ENCODE data around the gene HPGDS.

HPGDS gene

GRCh38 chr4:94345969-94346368, 3.3 kb upstream of the HPGDS start:
- DNase-seq (ENCODE audit: extremely low spot score) = no peak
- CTCF ChIA-PET = no interaction called here
- POLR2A ChIA-PET = no interaction called here
- TF ChIP-seq LEF1 (IDR thresholded peaks at IDR 0.05; ENCODE audit: borderline replicate concordance) (no peak), L3MBTL2 (conservative IDR thresholded peaks at IDR 0.05) (no peak), CTBP1 (IDR thresholded peaks at IDR 0.05; ENCODE audit: borderline replicate concordance) (no peak), TARDBP (IDR thresholded peaks at IDR 0.05) (no peak), NFRKB (IDR thresholded peaks at IDR 0.05) (no peak), ZNF384 (IDR thresholded peaks at IDR 0.05) (no peak), FOXA1 (IDR thresholded peaks at IDR 0.05) (no peak), ARNT (IDR thresholded peaks at IDR 0.05) (no peak), BHLHE40 (IDR thresholded peaks at IDR 0.05; ENCODE audit: borderline replicate concordance) (no peak), ELF4 (IDR thresholded peaks at IDR 0.05) (no peak), FOXK2 (IDR thresholded peaks at IDR 0.05) (no peak), PKNOX1 (IDR thresholded peaks at IDR 0.05) (no peak), SUZ12 (IDR thresholded peaks at IDR 0.05) (no peak), FOXM1 (IDR thresholded peaks at IDR 0.05; ENCODE audit: borderline replicate concordance) (no peak), SP1 (IDR thresholded peaks at IDR 0.05) (no peak)

- POLR2A ChIA-PET = no interaction called here
- CTCF ChIA-PET = no interaction called here
These were observed 2.6 kb upstream of the HPGDS start for GRCh38 chr4:94345266-94345665.

GRCh38 chr4:94344457-94344856, 1.8 kb upstream of the HPGDS start:
- ChIA-PET POLR2A (no interaction called here), CTCF (no interaction called here)
- no peak for DNase-seq (ENCODE audit: extremely low spot score)
- no peak for TF ChIP-seq ZNF384 (IDR thresholded peaks at IDR 0.05)
- no peak for TF ChIP-seq LEF1 (IDR thresholded peaks at IDR 0.05; ENCODE audit: borderline replicate concordance)
- no peak for TF ChIP-seq L3MBTL2 (conservative IDR thresholded peaks at IDR 0.05)
- TF ChIP-seq CTBP1 (IDR thresholded peaks at IDR 0.05; ENCODE audit: borderline replicate concordance) = no peak
- TF ChIP-seq ELF4 (IDR thresholded peaks at IDR 0.05) = no peak

More at GRCh38 chr4:94345266-94345665, 2.6 kb upstream of the HPGDS start:
- TF ChIP-seq LEF1 (IDR thresholded peaks at IDR 0.05; ENCODE audit: borderline replicate concordance) = no peak
- TF ChIP-seq PKNOX1 (IDR thresholded peaks at IDR 0.05) = no peak
- TF ChIP-seq ZNF384 (IDR thresholded peaks at IDR 0.05) = no peak
- no peak for TF ChIP-seq FOXA1 (IDR thresholded peaks at IDR 0.05)
- TF ChIP-seq FOXK2 (IDR thresholded peaks at IDR 0.05) = no peak
- TF ChIP-seq SP1 (IDR thresholded peaks at IDR 0.05) = no peak
- no peak for DNase-seq (ENCODE audit: extremely low spot score)

GRCh38 chr4:94341481-94342370, 910 bp downstream of the HPGDS start:
- POLR2A ChIA-PET = no interaction called here
- CTCF ChIA-PET = no interaction called here
- TF ChIP-seq CTBP1 (IDR thresholded peaks at IDR 0.05; ENCODE audit: borderline replicate concordance) = no peak
- no peak for TF ChIP-seq TARDBP (IDR thresholded peaks at IDR 0.05)
- no peak for TF ChIP-seq LEF1 (IDR thresholded peaks at IDR 0.05; ENCODE audit: borderline replicate concordance)
- no peak for TF ChIP-seq SUZ12 (IDR thresholded peaks at IDR 0.05)
- TF ChIP-seq SP1 (IDR thresholded peaks at IDR 0.05) = no peak
- no peak for TF ChIP-seq BHLHE40 (IDR thresholded peaks at IDR 0.05; ENCODE audit: borderline replicate concordance)
- TF ChIP-seq FOXM1 (IDR thresholded peaks at IDR 0.05; ENCODE audit: borderline replicate concordance) = no peak
- no peak for TF ChIP-seq L3MBTL2 (conservative IDR thresholded peaks at IDR 0.05)
- no peak for TF ChIP-seq ELF4 (IDR thresholded peaks at IDR 0.05)
- TF ChIP-seq HDGF (IDR thresholded peaks at IDR 0.05; ENCODE audit: borderline replicate concordance) = no peak
- no peak for TF ChIP-seq FOXK2 (IDR thresholded peaks at IDR 0.05)
- no peak for TF ChIP-seq PKNOX1 (IDR thresholded peaks at IDR 0.05)
- no peak for TF ChIP-seq ARNT (IDR thresholded peaks at IDR 0.05)
- no peak for TF ChIP-seq FOXA1 (IDR thresholded peaks at IDR 0.05)
- no peak for TF ChIP-seq ZNF384 (IDR thresholded peaks at IDR 0.05)
- no peak for TF ChIP-seq NFRKB (IDR thresholded peaks at IDR 0.05)

GRCh38 chr4:94339779-94340178, 2.9 kb downstream of the HPGDS start:
- CTCF ChIA-PET = no interaction called here
- TF ChIP-seq SP1 (IDR thresholded peaks at IDR 0.05) = no peak
- no peak for TF ChIP-seq FOXA1 (IDR thresholded peaks at IDR 0.05)
- no peak for TF ChIP-seq CTBP1 (IDR thresholded peaks at IDR 0.05; ENCODE audit: borderline replicate concordance)
- no peak for TF ChIP-seq TARDBP (IDR thresholded peaks at IDR 0.05)
- TF ChIP-seq FOXK2 (IDR thresholded peaks at IDR 0.05) = no peak
- no peak for TF ChIP-seq FOXM1 (IDR thresholded peaks at IDR 0.05; ENCODE audit: borderline replicate concordance)
- TF ChIP-seq ARNT (IDR thresholded peaks at IDR 0.05) = no peak
- no peak for TF ChIP-seq ZNF384 (IDR thresholded peaks at IDR 0.05)
- no peak for TF ChIP-seq NFRKB (IDR thresholded peaks at IDR 0.05)
- no peak for TF ChIP-seq SUZ12 (IDR thresholded peaks at IDR 0.05)
- no peak for TF ChIP-seq PKNOX1 (IDR thresholded peaks at IDR 0.05)
- TF ChIP-seq ELF4 (IDR thresholded peaks at IDR 0.05) = no peak
- no peak for TF ChIP-seq BHLHE40 (IDR thresholded peaks at IDR 0.05; ENCODE audit: borderline replicate concordance)
- TF ChIP-seq HDGF (IDR thresholded peaks at IDR 0.05; ENCODE audit: borderline replicate concordance) = no peak
- no peak for TF ChIP-seq LEF1 (IDR thresholded peaks at IDR 0.05; ENCODE audit: borderline replicate concordance)
- TF ChIP-seq L3MBTL2 (conservative IDR thresholded peaks at IDR 0.05) = no peak
- no peak for DNase-seq (ENCODE audit: extremely low spot score)
- POLR2A ChIA-PET = no interaction called here

More at GRCh38 chr4:94341481-94342370, 910 bp downstream of the HPGDS start:
- no peak for DNase-seq (ENCODE audit: extremely low spot score)
